SK-N-SH (cell line): ENCODE data around the gene ADAMTSL1.

ENCODE experiments used
- CTCF ChIP-seq: fragments of 200-600 bp; sonication (generic); IDR thresholded peaks from 2 replicates; pipeline ENCODE4 v1.6.1; 2017; ENCODE audit warnings: antibody characterized with exemption, mild to moderate bottlenecking, moderate library complexity
- EP300 ChIP-seq, 2 experiments: IDR thresholded peaks; 2 replicates each; pipeline versions ENCODE4 v1.4.0 to v1.6.1; 2012; ENCODE audit warnings: borderline replicate concordance in 1 of 2, low read depth in 1 of 2, low read length in 1 of 2
- EZH2phosphoT487 ChIP-seq: fragments of 200-600 bp; sonication (generic); IDR thresholded peaks from 2 replicates; pipeline ENCODE4 v1.6.1; 2017; ENCODE audit warnings: low read depth, mixed run types, mild to moderate bottlenecking, antibody characterized with exemption, moderate library complexity, borderline replicate concordance
- FOXM1 ChIP-seq: IDR thresholded peaks from 2 replicates; pipeline ENCODE4 v1.4.0; 2012; ENCODE audit warnings: low read depth, mild to moderate bottlenecking
- GABPA ChIP-seq: IDR thresholded peaks from 2 replicates; pipeline ENCODE4 v1.4.0; 2012; ENCODE audit warnings: low read depth, mild to moderate bottlenecking
- IRF3 ChIP-seq: fragments of 150-350 bp; IDR thresholded peaks from 2 replicates; pipeline ENCODE4 v1.6.1; 2016; ENCODE audit warnings: mild to moderate bottlenecking, low read depth, low read length
- MXI1 ChIP-seq: IDR thresholded peaks from 2 replicates; pipeline ENCODE4 v1.6.1; 2012; ENCODE audit warnings: mild to moderate bottlenecking, low read depth, low read length, improper control_type of control experiment
- POLR2AphosphoS5 ChIP-seq: IDR thresholded peaks from 2 replicates; pipeline ENCODE4 v1.6.1; 2012; ENCODE audit warnings: low read depth, low read length
- RAD21 ChIP-seq: IDR thresholded peaks from 2 replicates; pipeline ENCODE4 v1.6.1; 2012; ENCODE audit warnings: mild to moderate bottlenecking, low read length
- RFX5 ChIP-seq: IDR thresholded peaks from 2 replicates; pipeline ENCODE4 v1.6.1; 2012; ENCODE audit warnings: mild to moderate bottlenecking, improper control_type of control experiment, low read length
- TEAD4 ChIP-seq: IDR thresholded peaks from 2 replicates; pipeline ENCODE4 v1.4.0; 2012; ENCODE audit warnings: mild to moderate bottlenecking, borderline replicate concordance; ENCODE audit not compliant: insufficient read depth
- USF2 ChIP-seq: fragments of 150-350 bp; IDR thresholded peaks from 2 replicates; pipeline ENCODE4 v1.6.1; 2017; ENCODE audit warnings: antibody characterized with exemption, low read length, low read depth, borderline replicate concordance
- YY1 ChIP-seq: IDR thresholded peaks from 2 replicates; pipeline ENCODE4 v1.4.0; 2012; ENCODE audit warnings: low read depth, mild to moderate bottlenecking

GRCh38 chr9:18925880-18926279, 451.9 kb downstream of the ADAMTSL1 start:
- no peak for TF ChIP-seq RAD21
- no peak for TF ChIP-seq IRF3
- TF ChIP-seq MXI1 = no peak
- no peak for TF ChIP-seq POLR2AphosphoS5
- TF ChIP-seq USF2 = no peak
- TF ChIP-seq CTCF = no peak
- no peak for TF ChIP-seq FOXM1
- no peak for TF ChIP-seq TEAD4
- no peak for TF ChIP-seq RFX5
- TF ChIP-seq GABPA = no peak
- TF ChIP-seq EZH2phosphoT487 = no peak
- no peak for TF ChIP-seq YY1
- TF ChIP-seq EP300 (IDR thresholded peaks at IDR 0.05; ENCODE audit: borderline replicate concordance in 1 of 2, low read depth in 1 of 2, low read length in 1 of 2) = no peak
